Prostate gland (tissue), 2 donors: ENCODE data around the gene MIGA2. TPM values are rescaled to one million over a fixed set of nuclear protein-coding genes. Genes with fewer than 3 reads are reported as not detected.

ENCODE experiments used
- DNase-seq: peaks from one replicate; pipeline ENCODE4 v3.0.0-alpha.2; 2019; ENCODE audit warnings: low spot score
- H3K27ac ChIP-seq, 2 donors: fragments of 200-600 bp; sonication (generic); 2 replicates each; pipeline ENCODE4 v1.5.1; 2017 to 2019
- H3K27me3 ChIP-seq: fragments of 200-600 bp; sonication (generic); replicated peaks from 2 replicates; pipeline ENCODE4 v1.5.1; 2019; ENCODE audit not compliant: insufficient read depth
- H3K36me3 ChIP-seq, 2 donors: fragments of 200-600 bp; sonication (generic); 1 replicate in 1 of 2; 2 replicates in 1 of 2; pipeline versions ENCODE4 v1.5.1 to v1.8.1; 2017 to 2019
- H3K4me1 ChIP-seq: fragments of 200-600 bp; sonication (generic); replicated peaks from 2 replicates; pipeline ENCODE4 v1.5.1; 2019
- H3K4me3 ChIP-seq, 2 donors: fragments of 200-600 bp; sonication (generic); 2 replicates each; pipeline ENCODE4 v1.5.1; 2017 to 2019
- H3K9me3 ChIP-seq: fragments of 200-600 bp; sonication (generic); 2 replicates; pipeline ENCODE4 v1.5.1; 2017
- POLR2A ChIP-seq: fragments of 450-650 bp; IDR thresholded peaks from one replicate; pipeline ENCODE4 v1.6.1; 2016; ENCODE audit warnings: antibody characterized with exemption, mild to moderate bottlenecking
- POLR2AphosphoS5 ChIP-seq: sonication (generic); formaldehyde crosslinking; IDR thresholded peaks from one replicate; pipeline ENCODE4 v1.6.1; 2017; ENCODE audit warnings: antibody characterized with exemption
- WGBS: methylation state at CpG from one replicate; pipeline ENCODE4 v1.1.5; 2018; 5-methylcytosine and 5-hydroxymethylcytosine counted together
- intact Hi-C: fragments of 100-400 bp; cut with DNase I; formaldehyde crosslinking; loops from one replicate; pipeline ENCODE4 v1.14.2; 2022
- total RNA-seq, 2 donors: library from RNA; depleted of rRNA; stranded (reverse); fragments of >200 nt; gene quantifications; one replicate each; pipeline ENCODE4 v1.1.0, GENCODE V29; 2016
- TF ChIP-seq, protein P1 (sequence below), 4 experiments: fragments of 200-600 bp in 2 of 4; fragments of 450-650 bp in 2 of 4; sonication (generic) in 2 of 4; IDR thresholded peaks; 1 replicate in 3 of 4; 2 replicates in 1 of 4; pipeline ENCODE4 v1.5.1; 2016 to 2019; ENCODE audit warnings: antibody characterized with exemption in 4 of 4, mild to moderate bottlenecking in 2 of 4, moderate library complexity in 2 of 4

MIGA2 gene
- total RNA-seq, 2 donors from 2014 or later, result 54.5 to 56.5 TPM

DNA sequence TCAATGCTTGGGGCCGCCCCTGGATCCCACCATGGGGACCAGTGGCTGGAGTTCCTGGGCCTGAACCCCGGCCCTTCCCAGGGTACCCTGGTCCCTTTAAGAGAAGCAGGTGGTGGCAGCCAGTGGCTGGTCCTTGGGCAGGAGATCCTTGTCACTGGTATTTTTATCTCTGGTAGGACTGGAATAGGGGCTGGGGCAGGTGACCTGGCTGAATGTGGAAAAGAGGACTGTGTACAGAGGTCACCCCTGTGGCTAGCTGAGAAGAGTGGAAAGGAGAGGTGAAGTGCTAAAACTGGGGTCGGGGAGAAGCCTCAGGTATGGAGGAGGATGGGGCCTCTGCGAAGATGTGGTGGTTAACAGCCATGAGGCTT is 67.2 kb downstream of the MIGA2 start:
- no peaks in the 10 kb centered on the region for H3K27me3 ChIP-seq
- no peaks in the 10 kb centered on the region for H3K4me1 ChIP-seq
- H3K4me3 ChIP-seq, result no peak overlapping the region
- 90% methylated on average over 4 of the region's 4 CpGs for WGBS
- TF ChIP-seq, protein P1, sequence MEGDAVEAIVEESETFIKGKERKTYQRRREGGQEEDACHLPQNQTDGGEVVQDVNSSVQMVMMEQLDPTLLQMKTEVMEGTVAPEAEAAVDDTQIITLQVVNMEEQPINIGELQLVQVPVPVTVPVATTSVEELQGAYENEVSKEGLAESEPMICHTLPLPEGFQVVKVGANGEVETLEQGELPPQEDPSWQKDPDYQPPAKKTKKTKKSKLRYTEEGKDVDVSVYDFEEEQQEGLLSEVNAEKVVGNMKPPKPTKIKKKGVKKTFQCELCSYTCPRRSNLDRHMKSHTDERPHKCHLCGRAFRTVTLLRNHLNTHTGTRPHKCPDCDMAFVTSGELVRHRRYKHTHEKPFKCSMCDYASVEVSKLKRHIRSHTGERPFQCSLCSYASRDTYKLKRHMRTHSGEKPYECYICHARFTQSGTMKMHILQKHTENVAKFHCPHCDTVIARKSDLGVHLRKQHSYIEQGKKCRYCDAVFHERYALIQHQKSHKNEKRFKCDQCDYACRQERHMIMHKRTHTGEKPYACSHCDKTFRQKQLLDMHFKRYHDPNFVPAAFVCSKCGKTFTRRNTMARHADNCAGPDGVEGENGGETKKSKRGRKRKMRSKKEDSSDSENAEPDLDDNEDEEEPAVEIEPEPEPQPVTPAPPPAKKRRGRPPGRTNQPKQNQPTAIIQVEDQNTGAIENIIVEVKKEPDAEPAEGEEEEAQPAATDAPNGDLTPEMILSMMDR (IDR thresholded peaks at IDR 0.05), result no peak
- no peak for TF ChIP-seq POLR2A
- TF ChIP-seq POLR2AphosphoS5, result no peak
- no peak overlapping the region for H3K27ac ChIP-seq
- intact Hi-C loops, result no loop called here
- H3K9me3 ChIP-seq, result no peaks in the 10 kb centered on the region
- DNase-seq, result no peak
- peaks cover 0 to 5% of the 10 kb centered on the region in 2 donors for H3K36me3 ChIP-seq

DNA sequence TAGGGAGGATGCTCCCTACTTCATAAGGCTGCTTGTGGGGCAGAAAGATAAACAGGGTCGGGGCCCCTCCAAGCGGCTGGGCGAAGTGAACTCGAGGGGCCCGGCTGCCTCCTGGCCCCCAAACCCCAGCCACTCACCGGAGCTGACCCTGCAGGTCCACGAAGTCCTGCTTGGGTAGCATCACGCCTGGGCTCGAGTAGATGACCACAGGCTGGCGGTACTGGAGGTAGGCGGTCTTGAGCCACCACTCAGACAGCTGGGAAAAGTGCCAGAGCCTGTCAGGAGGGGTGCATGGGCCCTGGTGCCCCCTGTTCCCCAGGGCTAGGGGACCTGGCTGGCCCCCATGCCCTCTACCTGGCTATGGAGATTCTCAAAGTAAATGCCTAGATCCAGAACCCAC is 67.6 kb downstream of the MIGA2 start:
- no peak for DNase-seq
- no peaks in the 10 kb centered on the region for H3K9me3 ChIP-seq
- no peaks in the 10 kb centered on the region for H3K27me3 ChIP-seq
- peaks cover 0 to 5% of the 10 kb centered on the region in 2 donors for H3K36me3 ChIP-seq
- no peak for TF ChIP-seq POLR2AphosphoS5
- TF ChIP-seq, protein P1 (IDR thresholded peaks at IDR 0.05), result no peak
- 88% methylated on average over 11 of the region's 11 CpGs for WGBS
- intact Hi-C loops, result no loop called here
- H3K4me1 ChIP-seq, result peaks cover 2% of the 10 kb centered on the region
- no peak overlapping the region for H3K4me3 ChIP-seq
- H3K27ac ChIP-seq, result no peak overlapping the region

DNA sequence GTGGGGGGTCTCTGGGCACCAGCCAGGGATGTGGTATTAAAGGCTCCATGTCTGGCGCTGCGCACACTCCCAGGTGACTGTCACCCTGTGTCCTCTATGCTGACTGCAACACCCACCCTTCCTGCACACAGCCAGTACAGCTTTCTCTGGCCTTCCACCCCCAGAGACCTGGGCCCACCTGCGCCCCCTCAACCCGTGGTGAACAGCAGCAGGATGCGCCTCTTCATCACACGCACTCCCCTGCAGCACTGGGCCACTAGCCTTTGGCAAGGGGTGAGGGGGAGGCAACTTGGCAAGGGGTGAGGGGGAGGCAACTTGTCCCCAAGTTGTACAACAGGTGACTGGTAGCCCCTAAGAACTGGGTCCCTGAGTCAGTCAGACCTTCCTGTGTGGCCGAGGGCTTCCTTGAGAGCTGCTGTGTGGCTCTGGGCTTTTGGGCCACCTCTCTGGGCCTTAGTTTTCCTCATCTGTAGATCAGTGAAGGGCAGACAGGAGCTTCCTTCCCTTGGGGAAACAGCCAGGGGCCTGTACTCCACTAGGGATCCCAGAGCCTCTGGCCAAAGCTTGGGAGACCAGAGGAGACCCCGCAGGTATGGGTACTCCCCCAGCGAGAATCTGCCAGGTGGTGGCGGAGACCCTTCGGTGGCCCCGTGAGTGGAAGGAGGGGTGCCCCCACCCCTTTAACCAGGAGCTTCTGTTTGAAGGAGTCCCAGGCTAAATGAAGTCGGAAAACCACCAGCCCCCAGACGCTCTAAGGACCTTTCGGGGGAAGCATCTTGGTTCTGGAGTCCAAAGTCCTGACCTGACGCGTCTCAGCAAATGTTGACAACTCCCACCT is 69.7 kb downstream of the MIGA2 start:
- H3K27ac ChIP-seq, result no peak overlapping the region
- no peak for DNase-seq
- peaks cover 0 to 5% of the 10 kb centered on the region in 2 donors for H3K36me3 ChIP-seq
- TF ChIP-seq, protein P1 (IDR thresholded peaks at IDR 0.05), result no peak
- no peak for TF ChIP-seq POLR2A
- WGBS, result 87% methylated on average over 17 of the region's 17 CpGs
- no peak overlapping the region for H3K4me3 ChIP-seq
- intact Hi-C loops, result no loop called here
- peaks cover 7% of the 10 kb centered on the region for H3K4me1 ChIP-seq
- H3K9me3 ChIP-seq, result no peaks in the 10 kb centered on the region
- no peaks in the 10 kb centered on the region for H3K27me3 ChIP-seq

DNA sequence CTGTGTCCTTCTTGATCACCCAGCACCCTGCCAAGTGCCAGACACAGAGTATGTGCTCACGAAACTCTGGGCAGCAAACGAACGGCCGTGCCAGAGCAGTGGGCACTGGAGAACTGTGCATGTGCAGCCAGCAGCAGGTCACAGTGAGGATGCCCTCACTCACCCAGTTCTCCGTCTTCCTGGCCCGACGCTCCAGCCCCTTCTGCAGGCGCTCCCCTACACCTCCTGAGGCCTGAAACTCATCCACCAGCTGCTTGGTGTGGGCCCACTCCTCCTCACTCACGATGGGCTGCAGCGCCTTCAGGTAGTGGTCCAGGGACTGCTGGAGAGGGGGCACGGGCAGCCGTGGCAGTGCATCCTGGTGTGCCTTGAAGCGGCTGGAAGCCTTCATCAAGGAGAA is 71.2 kb downstream of the MIGA2 start:
- Histone ChIP-seq H3K36me3 (no peaks in the 10 kb centered on the region), H3K27me3 (no peaks in the 10 kb centered on the region), H3K4me1 (peaks cover 7% of the 10 kb centered on the region), H3K4me3 (no peak overlapping the region), H3K9me3 (no peaks in the 10 kb centered on the region), H3K27ac (peak overlapping the region in 1 of 2 donors; percentile 96)
- no peak for DNase-seq
- intact Hi-C loops, result no loop called here
- TF ChIP-seq, protein P1 (IDR thresholded peaks at IDR 0.05), result no peak
- no peak for TF ChIP-seq POLR2A
- no peak for TF ChIP-seq POLR2AphosphoS5
- WGBS, result 95% methylated on average over 13 of the region's 13 CpGs
